Adrenal gland (tissue), 5 donors: Measurements from ENCODE around the gene DIO3.

Source experiments
- CTCF ChIP-seq, 6 experiments: fragments of 450-650 bp in 4 of 6; fragments of 200-600 bp in 2 of 6; sonication (generic) in 1 of 6; IDR thresholded peaks; 1 replicate in 5 of 6; 2 replicates in 1 of 6; pipeline versions ENCODE4 v1.5.1 to v1.8.0; 2016 to 2021; ENCODE audit warnings: antibody characterized with exemption in 6 of 6, mild to moderate bottlenecking in 2 of 6, moderate library complexity in 1 of 6
- POLR2A ChIP-seq, 2 donors: fragments of 450-650 bp; IDR thresholded peaks; one replicate each; pipeline ENCODE4 v1.6.1; 2017; ENCODE audit warnings: antibody characterized with exemption in 2 of 2, mild to moderate bottlenecking in 2 of 2, moderate library complexity in 1 of 2
- donor health status: DM: no; HTN: no; CAD: no.

GRCh38 chr14:101600891-101601605 is 39.8 kb downstream of the DIO3 start:
- TF ChIP-seq POLR2A (IDR thresholded peaks at IDR 0.05) (no peak), CTCF (IDR thresholded peaks at IDR 0.05) (no peak)
